AG04450 (cell line): Measurements from ENCODE around the gene IL10RB. TPM values are rescaled to one million over a fixed set of nuclear protein-coding genes. Genes with fewer than 3 reads are reported as not detected.

Experiments
- CTCF ChIA-PET: fragments of 300-600, 350-600 bp; formaldehyde crosslinking; extraction: SDS; loops from one replicate; lab custom pipeline; 2022; ENCODE audit warnings: antibody characterized with exemption, inconsistent platforms; lab: Charles Lee
- POLR2A ChIA-PET: fragments of 350-600 bp; formaldehyde crosslinking; extraction: SDS; loops from one replicate; lab custom pipeline; 2021; ENCODE audit warnings: antibody characterized with exemption, inconsistent platforms; lab: Yijun Ruan, JAX
- DNase-seq: peaks from one replicate; pipeline ENCODE4 v3.0.0-alpha.2; 2011; ENCODE audit warnings: low read depth, low spot score
- H3K27ac ChIP-seq: one replicate; pipeline ENCODE4 v1.5.1; 2012; ENCODE audit warnings: low read depth, low read length, control low read depth
- H3K27me3 ChIP-seq: one replicate; pipeline ENCODE4 v1.6.0; 2012; ENCODE audit warnings: low read length; ENCODE audit not compliant: control insufficient read depth, insufficient read depth
- H3K4me3 ChIP-seq: 2 replicates; pipeline ENCODE4 v1.5.1; 2011; ENCODE audit warnings: mild to moderate bottlenecking, low read depth, low read length, control low read depth
- H3K9me3 ChIP-seq: 2 replicates; pipeline ENCODE4 v1.5.1; 2012; ENCODE audit warnings: low read length; ENCODE audit not compliant: control insufficient read depth, insufficient read depth
- polyA plus RNA-seq: library from polyadenylated mRNA; depleted of rRNA; stranded (reverse); fragments of >200 nt; gene quantifications from 2 replicates; pipeline ENCODE4 v1.2.3, GENCODE V29; 2011
- TF ChIP-seq, protein P1 (sequence below): IDR thresholded peaks from 2 replicates; pipeline ENCODE4 v1.5.1; 2011; ENCODE audit warnings: low read depth, low read length, control low read depth, inconsistent platforms

Gene IL10RB
- polyA plus RNA-seq, 1 experiment: 46.4 TPM

DNA sequence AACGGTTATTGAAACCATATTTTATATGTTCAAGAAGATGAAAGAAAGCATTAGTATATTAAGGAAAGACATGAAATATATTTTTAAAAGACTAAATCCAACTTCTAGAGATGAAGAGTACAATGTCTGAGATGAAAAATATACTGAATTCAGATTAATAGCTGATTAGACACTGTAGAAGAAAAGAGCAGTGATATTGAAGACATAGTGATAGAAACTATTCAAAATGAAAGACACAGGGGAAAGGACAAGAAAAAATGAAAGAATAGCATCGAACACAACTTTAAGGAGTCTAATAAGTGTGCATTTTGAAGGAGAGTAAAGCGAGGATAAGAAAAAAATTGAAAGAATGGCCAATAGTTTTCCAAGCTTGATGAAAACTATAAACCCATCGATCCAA lies 47.4 kb downstream of the IL10RB start:
- CTCF ChIA-PET: interaction anchor here (0.5 to 3.1 kb wide), 2 partner anchors 19 to 47 kb away, joined by 6 to 12 read pairs; no protein-coding TSS in a partner anchor
- DNase-seq: no peak
- peaks cover 4% of the 10 kb centered on the region; the same call in 1 of the 2 replicates for H3K9me3 ChIP-seq
- POLR2A ChIA-PET: no interaction called here
- peaks cover 15% of the 10 kb centered on the region for H3K27me3 ChIP-seq
- H3K27ac ChIP-seq: no peak overlapping the region
- TF ChIP-seq, protein P1, sequence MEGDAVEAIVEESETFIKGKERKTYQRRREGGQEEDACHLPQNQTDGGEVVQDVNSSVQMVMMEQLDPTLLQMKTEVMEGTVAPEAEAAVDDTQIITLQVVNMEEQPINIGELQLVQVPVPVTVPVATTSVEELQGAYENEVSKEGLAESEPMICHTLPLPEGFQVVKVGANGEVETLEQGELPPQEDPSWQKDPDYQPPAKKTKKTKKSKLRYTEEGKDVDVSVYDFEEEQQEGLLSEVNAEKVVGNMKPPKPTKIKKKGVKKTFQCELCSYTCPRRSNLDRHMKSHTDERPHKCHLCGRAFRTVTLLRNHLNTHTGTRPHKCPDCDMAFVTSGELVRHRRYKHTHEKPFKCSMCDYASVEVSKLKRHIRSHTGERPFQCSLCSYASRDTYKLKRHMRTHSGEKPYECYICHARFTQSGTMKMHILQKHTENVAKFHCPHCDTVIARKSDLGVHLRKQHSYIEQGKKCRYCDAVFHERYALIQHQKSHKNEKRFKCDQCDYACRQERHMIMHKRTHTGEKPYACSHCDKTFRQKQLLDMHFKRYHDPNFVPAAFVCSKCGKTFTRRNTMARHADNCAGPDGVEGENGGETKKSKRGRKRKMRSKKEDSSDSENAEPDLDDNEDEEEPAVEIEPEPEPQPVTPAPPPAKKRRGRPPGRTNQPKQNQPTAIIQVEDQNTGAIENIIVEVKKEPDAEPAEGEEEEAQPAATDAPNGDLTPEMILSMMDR: no peak
- H3K4me3 ChIP-seq: no peak overlapping the region

DNA sequence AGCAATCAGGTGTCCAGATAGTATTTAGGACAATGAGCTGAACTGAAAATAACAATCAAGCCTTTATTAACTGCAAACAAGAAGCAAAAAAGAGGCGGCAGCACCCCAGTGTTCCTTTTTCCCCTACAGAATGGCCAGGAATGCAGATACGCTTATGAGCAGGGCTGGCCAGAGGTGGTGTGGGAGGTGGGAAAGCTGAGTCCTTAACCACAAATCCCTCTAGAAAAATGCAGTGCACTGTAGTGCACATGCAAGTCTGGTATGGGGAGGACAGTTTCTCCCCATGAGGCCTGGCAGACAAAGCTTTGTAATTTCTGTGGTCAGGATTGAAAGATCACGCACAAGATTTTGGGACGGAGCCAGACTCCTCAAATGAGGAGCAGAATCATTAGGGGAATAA lies 47.9 kb downstream of the IL10RB start:
- TF ChIP-seq, protein P1: no peak
- no peak for DNase-seq
- Histone ChIP-seq H3K27ac (no peak overlapping the region), H3K27me3 (peaks cover 15% of the 10 kb centered on the region), H3K9me3 (peaks cover 4% of the 10 kb centered on the region; the same call in 1 of the 2 replicates), H3K4me3 (no peak overlapping the region)
- ChIA-PET POLR2A (no interaction called here), CTCF (interaction anchor here (3.1 kb wide), 1 partner anchor 47 kb away, joined by 12 read pairs; no protein-coding TSS in a partner anchor)

DNA sequence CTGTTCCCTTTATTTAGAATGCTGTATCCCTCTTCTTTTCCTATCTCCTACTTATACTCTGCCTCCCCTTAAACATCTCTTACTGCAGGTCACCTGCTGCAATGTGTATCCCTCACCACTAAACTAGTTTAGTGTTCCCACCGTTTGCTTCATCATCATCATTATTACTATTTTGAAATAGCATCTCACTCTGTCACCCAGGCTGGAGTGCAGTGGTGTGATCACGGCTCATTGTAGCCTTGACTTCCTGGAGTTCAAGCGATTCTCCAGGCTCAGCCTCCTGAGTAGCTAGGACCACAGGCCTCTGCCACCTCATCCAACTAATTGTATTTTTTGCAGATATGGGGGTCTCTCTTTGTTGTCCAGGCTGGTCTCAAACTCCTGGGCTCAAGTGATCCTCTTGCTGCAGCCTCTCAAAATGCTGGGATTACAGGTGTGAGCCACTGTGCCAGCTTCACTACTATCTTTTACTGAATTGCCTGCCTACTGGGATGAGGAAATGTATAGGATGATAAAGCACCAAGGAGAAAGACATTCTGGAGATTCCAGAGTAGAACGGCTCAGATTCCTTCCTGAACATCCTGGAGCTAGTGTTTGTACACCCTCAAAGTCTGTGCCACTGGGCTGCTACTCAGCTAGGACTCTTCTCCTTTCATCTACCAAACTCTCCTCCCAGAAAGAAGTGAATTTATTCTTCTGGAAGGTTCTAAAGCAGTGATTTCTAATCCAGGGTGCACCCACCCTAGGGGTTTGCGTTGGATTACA lies 50.0 kb downstream of the IL10RB start:
- TF ChIP-seq, protein P1: no peak
- Histone ChIP-seq H3K9me3 (peaks cover 4% of the 10 kb centered on the region; the same call in 1 of the 2 replicates), H3K4me3 (no peak overlapping the region), H3K27ac (no peak overlapping the region), H3K27me3 (peaks cover 15% of the 10 kb centered on the region)
- CTCF ChIA-PET: interaction anchor here (1.1 to 1.3 kb wide), 2 partner anchors 119 to 130 kb away, joined by 3 read pairs; no protein-coding TSS in a partner anchor
- DNase-seq: no peak
- POLR2A ChIA-PET: interaction anchor here (0.6 kb wide), 1 partner anchor 29 kb away, joined by 4 read pairs; no protein-coding TSS in a partner anchor

DNA sequence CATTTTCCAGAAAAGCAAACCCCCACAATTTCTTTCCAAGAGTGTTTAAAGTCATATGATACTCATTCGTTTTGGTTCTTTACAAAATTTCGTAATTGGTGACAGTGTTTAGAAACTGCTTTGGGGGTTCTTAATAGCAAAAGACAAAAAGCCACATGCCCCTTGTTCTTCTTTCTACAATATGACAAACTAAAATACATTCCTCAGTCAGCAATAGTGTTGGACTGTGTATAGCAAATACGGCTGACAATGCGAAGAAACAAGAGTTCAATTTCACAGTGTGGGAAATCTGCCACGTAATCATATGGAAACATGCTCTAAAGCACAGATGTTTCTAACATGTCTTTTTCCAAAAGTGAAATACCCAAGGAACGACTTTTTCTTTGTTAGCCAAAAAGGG lies 51.0 kb downstream of the IL10RB start:
- Histone ChIP-seq H3K27me3 (peaks cover 15% of the 10 kb centered on the region), H3K4me3 (no peak overlapping the region), H3K9me3 (peaks cover 4% of the 10 kb centered on the region; the same call in 1 of the 2 replicates), H3K27ac (no peak overlapping the region)
- no peak for DNase-seq
- TF ChIP-seq, protein P1: no peak
- ChIA-PET CTCF (interaction anchor here (1.1 to 1.3 kb wide), 2 partner anchors 120 to 129 kb away, joined by 3 read pairs; no protein-coding TSS in a partner anchor), POLR2A (interaction anchor here (0.6 kb wide), 1 partner anchor 163 kb away, joined by 5 read pairs; no protein-coding TSS in a partner anchor)
